Measurements from ENCODE around the gene CPLX3.
A peak's percentile ranks its signal among the peaks of the same experiment; 100 is the strongest.

CPLX3 gene

DNA sequence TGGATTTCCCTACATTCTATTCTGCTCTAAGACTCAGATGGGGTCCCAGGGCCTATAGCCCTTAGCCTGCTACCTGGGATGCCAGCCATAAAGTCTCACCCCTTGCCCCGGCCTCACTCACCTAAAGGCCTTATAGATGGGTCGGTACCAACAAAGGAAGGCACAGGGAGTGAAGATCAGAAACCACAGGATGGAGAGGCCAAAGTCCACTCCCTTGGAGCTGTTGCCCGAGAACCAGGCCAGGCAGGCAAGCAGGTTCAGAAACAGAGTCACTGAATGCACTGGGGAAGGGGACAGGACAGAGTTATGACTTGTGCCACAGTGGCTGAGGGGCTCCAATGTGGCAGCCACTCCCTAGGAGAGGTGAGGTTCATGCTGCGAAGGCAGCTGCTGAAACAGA lies 24.0 kb downstream of the CPLX3 start:
- no peak for DNase-seq

GRCh38 chr15:74851960-74852359 lies 25.5 kb downstream of the CPLX3 start:
- no peak for DNase-seq

DNA sequence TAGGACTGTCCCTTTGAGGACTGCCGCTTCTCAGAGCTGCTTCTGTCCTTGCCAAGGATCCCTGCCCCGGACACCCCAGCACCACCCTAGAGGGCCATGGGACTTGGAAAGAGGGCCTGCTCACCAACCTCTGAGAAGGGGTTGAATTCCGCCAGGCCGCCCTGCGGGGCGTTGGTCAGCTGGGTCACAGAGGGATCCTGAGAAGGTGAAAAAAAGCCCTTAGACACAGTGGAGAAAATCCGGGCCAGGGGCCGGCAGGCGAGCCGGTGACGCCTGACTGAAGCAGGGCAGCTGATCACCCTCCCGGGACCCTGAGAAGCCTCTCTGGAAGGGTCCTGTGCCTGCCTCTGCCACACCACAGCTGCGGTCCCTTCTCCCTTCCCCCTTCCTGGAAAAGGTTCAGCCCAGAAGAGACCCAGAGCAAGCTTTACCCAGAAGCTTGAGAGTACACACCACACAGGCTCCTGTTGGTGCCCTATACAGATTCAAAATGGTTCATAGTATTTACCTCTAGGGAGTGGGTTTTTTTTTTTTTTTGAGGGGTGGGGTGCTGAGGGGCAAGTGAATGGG lies 28.1 kb downstream of the CPLX3 start:
- DNase-seq = no peak

DNA sequence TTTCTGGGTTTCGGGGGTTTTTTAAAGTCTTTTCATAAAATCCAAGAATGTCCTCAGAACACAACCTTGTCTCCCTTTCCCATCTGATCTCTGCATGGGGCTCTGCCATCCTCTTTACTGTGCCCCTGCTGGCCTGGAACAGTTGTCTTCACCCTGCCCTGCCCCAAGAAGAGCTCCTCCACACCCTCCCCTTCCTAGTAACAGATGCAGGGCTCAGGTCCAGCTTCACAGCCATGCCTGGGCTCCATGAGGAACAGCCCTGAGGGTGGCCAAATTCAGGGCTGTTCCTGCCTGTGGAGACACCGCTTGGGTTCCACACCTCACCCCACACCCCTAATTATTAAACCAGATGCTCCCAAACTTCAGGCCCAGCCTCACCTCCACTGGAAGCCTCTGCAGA lies 29.4 kb downstream of the CPLX3 start:
- DNase-seq = no peak

GRCh38 chr15:74856537-74856936 lies 30.1 kb downstream of the CPLX3 start:
- no peak for DNase-seq

- no peak for DNase-seq
These were observed 30.7 kb downstream of the CPLX3 start for GRCh38 chr15:74857082-74857655.

- DNase-seq = no peak
These were observed 31.4 kb downstream of the CPLX3 start for GRCh38 chr15:74857671-74858368.

GRCh38 chr15:74858369-74858740 lies 31.9 kb downstream of the CPLX3 start:
- no peak for DNase-seq

DNA sequence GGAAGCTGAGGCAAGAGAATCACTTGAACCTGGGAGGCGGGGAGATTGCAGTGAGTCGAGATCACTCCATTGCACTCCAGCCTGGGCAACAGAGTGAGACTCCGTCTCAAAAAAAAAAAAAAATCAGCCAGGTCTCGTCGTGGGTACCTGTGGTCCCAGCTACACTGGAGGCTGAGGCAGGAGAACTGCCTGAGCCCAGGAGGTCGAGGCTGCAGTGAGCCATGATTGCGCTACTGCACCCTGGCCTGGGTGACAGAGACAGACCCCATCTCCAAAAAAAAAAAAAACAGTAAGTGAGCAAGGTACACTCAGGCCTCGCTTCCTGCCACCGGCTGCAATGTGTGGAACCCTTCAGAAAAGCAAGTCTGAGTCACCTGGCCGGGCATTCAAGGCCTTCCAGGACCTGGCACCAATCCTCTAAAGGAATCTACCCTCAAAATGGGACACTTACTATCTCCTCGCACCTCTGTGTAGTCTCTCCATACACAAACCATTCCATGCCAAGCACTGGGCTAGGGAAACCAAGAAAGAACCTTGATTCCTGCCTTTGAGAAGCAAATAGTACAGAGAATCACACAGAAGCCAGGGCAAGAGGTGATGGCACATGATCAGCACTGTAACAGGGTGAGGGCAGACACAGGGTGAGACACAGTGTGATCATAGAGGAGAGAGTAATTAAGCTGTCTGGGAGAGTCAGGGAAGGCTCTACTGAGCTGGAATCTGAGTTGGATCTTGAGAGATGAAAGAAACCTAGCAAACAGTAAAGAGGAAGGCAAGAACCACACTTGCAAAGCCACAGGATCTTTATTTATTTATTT lies 37.0 kb downstream of the CPLX3 start:
- DNase-seq = peak; percentile 19

DNA sequence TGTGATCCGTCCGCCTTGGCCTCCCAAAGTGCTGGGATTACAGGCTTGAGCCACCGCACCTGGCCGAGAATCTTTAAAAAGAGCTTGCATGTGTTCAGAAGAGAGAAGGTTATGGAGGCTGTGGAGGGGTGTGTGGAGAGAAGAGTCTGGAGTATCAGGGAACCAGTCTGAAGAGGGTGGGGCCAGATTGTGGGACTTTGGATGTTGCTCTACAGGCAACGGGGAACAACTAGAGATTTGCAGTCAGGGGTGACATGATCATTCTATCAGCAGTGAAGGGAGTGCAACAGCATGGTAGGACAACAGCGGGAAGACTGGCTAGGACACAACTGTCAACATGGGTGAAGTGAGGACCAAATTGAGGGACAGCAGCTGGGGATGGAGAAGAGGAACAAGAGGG lies 37.9 kb downstream of the CPLX3 start:
- no peak for DNase-seq

- no peak for DNase-seq
These were observed 38.9 kb downstream of the CPLX3 start for GRCh38 chr15:74865316-74865715.

DNA sequence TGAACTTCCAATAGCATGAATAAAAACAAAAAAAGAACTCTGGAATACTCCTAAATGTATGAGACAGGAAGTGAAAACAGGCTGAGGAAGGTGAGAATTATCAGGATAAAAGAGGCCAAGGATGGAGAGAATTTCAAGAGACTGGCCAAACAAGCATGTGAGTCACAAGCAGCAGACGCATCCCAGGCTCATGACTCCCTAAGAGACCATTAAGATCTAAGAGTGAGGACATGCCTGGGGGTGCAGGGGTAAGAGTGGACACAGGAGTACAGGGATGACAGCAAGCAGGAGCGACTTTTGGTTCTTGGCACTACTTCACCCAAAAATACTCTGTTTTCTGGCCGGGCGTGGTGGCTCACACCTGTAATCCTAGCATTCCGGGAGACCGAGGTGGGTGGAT lies 39.7 kb downstream of the CPLX3 start:
- no peak for DNase-seq

GRCh38 chr15:74867466-74868038 lies 41.1 kb downstream of the CPLX3 start:
- no peak for DNase-seq

DNA sequence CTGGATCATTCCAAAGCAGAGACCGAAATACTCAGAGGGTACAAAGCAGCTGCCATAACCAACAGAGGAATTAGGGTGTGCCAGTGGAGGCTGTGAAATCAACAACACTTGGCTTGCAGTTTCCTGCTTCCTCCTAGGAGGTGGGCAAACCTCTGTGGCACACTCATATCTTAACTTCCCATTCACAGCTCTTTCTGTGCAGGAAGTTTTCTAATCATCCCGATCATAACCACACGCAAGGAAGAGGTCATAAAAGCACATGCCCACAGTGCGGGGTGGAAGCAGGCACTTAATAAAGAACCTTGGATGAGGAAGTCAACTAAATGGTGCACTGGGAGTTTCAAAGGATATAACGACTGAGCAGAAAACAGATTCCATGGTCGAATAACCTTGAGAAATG lies 41.6 kb downstream of the CPLX3 start:
- no peak for DNase-seq

GRCh38 chr15:74869372-74869725 lies 42.9 kb downstream of the CPLX3 start:
- no peak for DNase-seq

DNA sequence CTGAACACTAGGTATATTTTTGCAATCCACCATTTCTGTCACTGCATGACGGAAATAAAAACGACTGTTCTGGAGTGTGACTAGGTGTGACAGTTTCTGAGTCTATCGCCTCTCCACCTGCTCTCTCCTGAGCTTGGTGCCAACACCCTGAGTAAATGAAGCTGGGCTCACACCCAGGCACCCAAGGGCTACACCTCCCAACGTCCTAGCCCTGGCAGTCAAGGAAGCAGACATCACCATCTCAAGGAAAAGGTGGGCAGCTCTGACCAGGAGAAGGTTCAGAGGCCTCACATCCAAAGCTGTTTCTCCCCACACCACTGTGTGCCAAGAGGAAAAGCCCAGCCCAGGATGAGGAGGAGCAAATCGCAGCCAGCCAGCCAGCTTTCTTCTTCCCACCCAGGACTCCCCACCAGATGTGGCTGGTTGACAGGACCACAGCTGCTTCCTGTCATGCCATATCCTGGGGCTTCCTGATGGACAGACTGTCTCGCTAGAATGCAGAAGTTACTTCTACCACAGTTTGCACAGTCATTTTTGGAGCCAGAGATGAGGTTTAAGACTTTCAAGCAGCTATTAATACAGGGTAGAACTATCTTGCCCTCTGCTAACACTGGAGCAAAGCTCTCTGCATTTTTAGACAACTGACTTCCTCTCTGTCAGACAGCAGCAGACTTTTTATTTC lies 43.4 kb downstream of the CPLX3 start:
- peak; percentile 58 for DNase-seq

- no peak for DNase-seq
These were observed 44.2 kb downstream of the CPLX3 start for GRCh38 chr15:74870436-74871215.

GRCh38 chr15:74872702-74873035 lies 46.2 kb downstream of the CPLX3 start:
- no peak for DNase-seq

DNA sequence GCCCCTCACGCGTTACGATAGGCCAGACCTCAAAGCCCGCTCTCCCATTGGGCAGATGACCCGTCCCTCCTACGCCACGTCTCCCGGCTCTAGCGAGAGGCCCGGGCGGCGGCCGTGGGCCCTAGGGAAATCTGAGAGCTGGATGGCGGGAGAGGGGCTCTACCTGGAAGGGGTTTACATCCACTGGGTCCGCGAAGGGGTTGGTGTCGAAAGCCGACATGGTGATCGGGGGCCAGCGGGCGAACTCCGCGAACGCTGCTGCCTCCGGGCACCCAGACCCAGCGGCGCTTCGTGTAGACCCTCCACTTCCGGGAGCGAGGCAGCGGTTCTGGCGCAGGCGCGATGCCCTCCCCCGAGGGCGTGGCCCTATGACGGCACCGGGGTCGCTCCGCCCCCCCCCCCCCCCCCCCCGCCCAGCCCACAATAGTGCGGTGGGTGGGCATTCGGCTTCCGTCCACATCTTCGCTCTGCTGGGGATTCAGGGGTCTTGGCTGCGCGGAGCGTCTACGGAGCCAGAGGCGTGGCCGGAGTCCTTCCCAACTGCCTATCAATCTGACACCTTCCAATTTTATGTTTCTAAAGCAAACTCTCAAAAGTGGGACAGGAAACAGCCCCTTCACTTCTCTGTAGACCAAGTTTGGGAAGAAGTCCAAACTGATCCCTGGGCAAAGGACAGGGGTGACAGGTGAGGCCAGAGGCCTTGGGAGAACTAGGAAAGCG lies 46.8 kb downstream of the CPLX3 start, which contains the start of gene SCAMP2:
Gene SCAMP2, minus strand, starts transcription at position 330 of the 720 bp plus-strand sequence. Its CDS starts 110 bp downstream, at position 220.
- DNase-seq = peak; percentile 93

GRCh38 chr15:74873756-74874424 lies 47.5 kb downstream of the CPLX3 start:
- peak; percentile 26 for DNase-seq

GRCh38 chr15:74878273-74878672 lies 51.8 kb downstream of the CPLX3 start:
- DNase-seq = no peak

All from activated CD4-positive, alpha-beta T cell treated with anti-CD3 and anti-CD28 coated beads for 48 hours (primary cell).